GM21367 (cell line): ENCODE measurements around the gene GRK5.

Experiments
- ATAC-seq: cut with Tn5 transposase; IDR thresholded peaks from one replicate; pipeline ENCODE4 v1.9.1; 2021; ENCODE audit not compliant: unreplicated experiment

Gene GRK5

DNA sequence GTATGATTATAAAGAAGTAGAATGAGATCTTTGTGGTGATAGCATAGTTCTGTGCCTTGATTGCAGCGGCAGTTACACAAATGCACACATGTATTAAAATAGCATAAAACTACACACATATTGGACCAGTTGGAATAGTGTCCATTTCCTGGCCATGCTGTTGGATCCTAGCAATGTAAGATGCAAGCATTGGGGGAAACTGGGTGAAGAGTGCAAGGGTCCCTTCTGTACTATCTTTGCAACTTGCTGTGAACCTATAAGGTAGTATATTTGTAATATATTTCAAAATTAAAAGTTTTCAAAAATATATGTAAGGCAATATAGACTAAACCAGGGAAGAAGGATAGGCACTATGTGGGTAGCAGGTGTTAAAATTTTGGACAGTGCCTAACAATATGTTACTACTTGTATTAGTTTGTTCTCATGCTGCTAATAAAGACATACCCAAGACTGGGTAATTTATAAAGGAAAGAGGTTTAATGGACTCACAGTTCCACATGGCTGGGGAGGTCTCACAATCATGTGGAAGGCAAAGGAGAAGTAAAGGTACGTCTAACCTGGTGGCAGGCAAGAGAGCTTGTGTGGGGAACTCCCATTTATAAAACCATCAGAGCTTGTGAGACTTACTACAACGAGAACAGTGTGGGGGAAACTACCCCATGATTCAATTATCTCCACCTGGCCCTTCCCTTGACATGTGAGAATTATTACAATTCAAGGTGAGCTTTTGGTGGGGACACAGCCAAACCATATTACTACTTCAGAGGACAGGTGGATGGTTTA lies 263.7 kb downstream of the GRK5 start:
- no peak for ATAC-seq

DNA sequence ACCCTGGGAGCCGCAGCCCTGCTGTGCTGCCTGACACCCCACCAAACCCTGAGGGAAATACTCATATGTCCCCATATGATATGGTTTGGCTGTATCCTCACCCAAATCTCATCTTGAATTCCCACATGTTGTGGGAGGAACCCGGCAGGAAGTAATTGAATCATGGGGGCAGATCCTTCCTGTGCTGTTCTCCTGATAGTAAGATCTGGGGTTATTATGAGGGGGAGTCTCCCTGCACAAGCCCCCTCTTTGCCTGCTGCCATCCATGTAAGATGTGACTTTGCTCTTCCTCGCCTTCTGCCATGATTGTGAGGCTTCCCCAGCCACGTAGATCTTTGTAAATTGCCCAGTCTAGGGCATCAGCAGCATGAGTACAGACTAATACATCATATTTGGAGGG lies 266.4 kb downstream of the GRK5 start:
- no peak for ATAC-seq

DNA sequence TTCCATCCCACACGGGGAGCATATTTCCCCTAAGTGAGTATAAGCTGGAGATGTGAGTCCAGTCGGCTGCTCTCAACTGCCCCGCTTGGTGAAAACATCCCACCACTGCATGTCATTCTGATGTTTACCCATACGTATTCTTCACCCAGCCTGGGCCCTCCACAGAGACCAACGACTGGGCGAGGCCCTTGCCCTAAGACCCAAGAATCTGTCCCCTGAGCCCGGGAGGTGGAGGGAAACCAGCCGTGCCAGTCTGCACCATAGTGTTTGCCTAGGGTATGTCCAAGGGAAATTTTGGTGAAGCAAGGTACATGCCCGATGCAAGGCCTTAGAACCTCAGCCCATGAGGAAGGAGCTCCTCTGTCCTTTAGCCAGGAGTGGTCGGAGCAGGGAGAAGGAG lies 267.2 kb downstream of the GRK5 start:
- no peak for ATAC-seq

DNA sequence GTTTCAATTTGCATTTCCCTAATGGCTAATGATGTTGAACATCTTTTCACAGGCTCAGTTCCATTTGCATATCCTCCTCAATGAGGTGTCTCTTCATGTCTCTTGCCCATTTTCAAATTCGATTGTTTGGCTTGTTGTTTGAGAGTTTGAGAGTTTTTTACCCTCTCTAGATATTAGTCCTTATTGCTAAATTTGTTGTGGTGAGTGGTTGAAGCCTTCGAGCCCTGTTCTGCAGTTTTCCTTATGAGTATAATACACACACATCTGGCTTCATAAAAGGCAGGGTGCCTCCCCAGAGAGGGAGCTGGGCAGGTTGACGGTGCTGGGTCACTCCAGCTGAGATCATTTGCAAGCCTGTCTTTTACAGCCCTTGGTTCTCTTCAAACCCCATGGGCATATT lies 270.1 kb downstream of the GRK5 start:
- peak; percentile 45 for ATAC-seq

DNA sequence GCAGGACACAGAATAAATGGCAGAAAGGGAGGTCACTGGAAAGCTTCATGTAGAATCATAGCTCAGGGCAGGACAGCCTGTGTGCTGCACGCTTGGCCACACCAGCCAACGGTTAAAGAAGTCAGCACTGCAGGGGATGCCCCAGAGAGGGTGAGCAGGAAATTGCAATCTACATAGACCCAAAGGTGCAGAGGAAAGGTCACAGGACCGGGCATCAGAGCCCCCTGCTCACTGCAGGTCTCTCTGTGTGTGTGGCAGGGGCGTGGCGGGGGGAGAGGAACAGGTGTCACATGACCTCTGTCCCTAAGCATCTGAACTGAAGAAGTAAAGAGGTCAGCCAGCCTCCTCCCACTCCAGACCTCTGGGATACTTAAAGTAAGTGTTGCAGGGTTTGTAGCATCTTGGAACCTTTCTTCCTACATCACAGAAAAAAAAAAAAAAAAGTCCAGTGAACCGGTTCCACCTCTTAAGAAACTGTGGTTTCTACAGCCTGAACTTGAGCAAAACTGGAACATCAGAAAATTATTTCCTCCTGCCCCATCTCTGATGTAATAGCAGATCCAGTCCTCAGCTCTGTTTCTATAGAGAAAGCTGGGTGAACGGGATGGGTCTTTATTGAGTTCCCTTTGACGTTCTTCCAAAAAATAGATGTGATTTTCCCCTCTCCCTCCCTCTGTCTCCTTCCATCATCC lies 270.9 kb downstream of the GRK5 start:
- peak; percentile 87 for ATAC-seq

DNA sequence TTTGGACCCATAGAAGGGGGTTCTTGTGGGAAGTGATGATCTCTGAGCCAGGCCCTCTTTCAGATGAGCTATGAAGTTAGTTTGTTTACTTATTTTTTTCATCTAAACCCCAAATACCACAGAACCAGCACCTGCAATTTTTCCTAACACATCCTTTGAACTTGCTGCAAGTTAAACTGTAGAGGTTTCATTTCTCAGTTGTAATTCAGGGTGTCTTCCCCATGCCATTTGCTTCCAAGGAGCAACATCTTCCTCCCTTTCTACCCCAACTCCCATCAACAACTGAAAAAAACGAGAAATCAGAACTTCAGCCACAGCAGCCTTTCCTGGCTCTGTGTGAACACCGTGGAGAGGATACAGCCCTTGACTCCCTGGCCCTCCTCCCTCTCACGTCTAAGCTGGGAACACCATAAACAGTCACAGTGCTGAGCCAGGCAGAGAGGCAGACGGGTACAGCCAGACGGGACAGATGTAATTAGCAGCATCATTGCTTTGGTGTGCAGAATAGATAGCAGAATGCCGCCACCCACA lies 271.5 kb downstream of the GRK5 start:
- ATAC-seq = no peak

DNA sequence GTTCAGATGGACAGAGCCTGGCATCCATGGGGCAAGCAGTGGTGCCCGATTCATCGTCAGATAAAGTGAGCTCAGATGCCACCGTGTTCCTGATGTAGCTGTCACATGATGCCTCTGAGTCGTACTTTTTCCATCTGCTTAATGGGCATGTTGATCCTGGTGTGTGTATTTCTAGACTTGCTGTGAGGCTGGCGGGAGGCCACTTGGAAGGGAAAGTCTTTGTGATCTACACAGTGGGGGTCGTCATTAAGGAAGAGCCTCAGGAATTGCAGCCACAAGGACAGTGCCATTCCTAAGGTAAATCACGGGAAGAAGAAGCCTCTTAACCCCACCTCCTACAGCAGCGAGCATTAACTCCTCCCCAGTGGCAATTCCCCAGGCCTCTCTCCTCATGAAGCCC lies 272.2 kb downstream of the GRK5 start:
- ATAC-seq = no peak

DNA sequence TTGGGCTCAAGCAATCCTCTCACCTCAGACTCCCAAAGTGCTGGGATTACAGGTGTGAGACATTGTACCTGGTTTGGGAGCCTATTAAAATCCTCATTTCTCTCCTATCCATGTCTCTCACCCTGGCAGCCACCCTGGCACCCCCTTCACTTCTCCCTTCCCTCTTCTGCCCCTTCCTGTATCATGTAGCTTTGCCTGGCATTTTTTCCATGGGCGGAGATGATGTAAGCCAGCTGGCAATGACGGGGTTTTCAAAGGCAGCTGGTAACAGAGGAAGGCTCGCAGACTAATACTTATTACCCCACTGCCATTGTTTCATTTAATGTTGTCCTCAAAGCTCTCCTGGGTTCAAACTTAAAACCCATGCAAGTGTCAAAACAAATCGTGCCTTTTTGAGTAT lies 273.3 kb downstream of the GRK5 start:
- ATAC-seq = no peak

DNA sequence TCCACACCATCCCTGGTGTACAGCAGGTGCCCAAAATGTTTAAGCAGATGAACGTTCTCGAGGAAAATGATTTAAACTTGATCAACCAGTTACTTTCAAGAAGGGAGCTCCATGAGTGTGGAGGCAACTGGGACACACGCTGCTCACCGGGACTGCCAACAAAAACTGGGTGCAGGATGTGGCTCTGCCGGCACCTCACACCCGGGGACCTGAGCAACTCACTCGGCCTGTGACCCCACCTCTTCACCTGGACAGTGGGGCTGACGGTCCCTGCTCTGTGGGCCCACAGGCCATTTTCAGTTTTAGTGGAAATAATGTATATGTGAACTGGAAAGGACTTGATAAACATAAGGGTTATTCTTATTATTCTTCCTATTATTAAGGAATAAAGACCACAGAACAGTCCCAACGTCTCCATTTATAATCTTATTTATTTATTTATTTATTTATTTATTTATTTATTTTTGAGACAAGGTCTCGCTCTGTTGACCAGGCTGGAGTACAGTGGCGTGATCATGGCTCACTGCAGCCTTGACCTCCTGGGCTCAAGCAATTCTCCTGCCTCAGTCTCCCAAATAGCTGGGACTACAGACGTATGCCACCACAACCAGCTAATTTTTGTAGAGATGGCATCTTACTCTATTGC lies 274.5 kb downstream of the GRK5 start:
- no peak for ATAC-seq

DNA sequence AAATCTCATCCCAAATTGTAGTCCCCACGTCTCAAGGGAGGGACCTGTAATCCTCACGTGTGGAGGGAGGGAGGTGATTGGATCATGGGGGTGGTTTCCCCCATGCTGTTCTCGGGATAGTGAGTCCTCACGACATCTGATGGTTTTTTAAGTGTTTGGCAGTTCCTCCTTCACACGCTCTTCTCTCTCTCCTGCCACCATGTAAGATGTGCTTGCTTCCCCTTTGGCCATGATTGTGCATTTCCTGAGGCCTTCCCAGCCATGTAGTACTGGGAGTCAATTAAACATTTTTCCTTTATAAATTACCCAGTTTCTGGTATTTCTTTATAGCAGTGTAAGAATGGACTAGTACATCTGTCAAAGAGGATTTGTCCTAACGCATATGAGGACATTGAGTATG lies 275.6 kb downstream of the GRK5 start:
- no peak for ATAC-seq

DNA sequence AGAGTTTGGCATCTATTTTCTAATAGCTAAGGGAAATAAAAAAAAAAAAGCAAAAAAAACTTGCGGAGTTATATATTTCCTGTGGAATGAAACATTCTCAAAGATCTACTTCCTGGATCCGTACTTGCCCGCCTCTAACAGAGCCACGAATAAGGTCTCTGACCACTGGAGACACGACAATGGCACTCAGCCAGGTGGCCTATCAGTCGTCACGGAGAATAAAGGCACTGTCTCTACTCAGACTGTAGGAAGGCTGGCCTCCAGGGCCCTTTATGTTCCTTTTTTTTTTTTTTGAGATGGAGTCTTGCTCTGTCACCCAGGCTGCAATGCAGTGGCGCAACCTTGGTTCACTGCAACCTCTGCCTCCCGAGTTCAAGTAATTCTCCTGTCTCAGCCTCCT lies 276.5 kb downstream of the GRK5 start:
- ATAC-seq = no peak

DNA sequence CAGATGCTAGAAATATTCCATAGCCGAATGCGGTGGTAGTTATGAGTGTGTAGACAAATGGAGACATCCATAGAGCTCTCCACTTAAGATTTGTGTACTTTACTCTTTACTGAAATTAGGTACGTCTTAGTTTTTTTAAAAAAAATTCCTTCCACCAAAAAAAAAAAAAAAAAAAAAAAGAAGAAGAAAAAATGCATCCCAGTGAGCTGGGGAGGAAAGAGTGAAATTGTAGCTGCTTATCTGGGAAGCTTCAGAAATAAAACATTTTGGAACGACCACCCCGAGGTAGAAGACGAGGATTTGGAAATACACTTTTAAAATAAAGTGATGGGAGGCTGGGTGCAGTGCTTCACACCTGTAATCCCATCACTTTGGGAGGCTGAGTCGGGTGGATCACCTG lies 281.3 kb downstream of the GRK5 start:
- no peak for ATAC-seq

DNA sequence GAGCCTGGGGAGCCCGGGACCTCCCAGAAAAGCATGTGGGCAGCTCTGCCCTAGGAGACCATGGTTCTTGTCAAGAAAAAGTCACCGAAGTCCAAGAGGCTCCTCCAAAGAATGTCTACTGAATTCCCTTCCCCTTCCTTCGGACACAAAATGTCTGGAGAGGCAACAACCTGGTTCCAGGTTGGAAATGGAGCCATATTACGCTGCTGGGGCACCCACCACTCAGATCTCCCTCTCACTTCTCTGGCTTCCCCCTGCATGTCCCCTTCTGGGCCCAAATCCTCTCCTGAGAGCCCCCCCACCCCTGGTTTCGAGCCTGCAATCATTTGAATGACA lies 282.6 kb downstream of the GRK5 start:
- ATAC-seq = no peak

DNA sequence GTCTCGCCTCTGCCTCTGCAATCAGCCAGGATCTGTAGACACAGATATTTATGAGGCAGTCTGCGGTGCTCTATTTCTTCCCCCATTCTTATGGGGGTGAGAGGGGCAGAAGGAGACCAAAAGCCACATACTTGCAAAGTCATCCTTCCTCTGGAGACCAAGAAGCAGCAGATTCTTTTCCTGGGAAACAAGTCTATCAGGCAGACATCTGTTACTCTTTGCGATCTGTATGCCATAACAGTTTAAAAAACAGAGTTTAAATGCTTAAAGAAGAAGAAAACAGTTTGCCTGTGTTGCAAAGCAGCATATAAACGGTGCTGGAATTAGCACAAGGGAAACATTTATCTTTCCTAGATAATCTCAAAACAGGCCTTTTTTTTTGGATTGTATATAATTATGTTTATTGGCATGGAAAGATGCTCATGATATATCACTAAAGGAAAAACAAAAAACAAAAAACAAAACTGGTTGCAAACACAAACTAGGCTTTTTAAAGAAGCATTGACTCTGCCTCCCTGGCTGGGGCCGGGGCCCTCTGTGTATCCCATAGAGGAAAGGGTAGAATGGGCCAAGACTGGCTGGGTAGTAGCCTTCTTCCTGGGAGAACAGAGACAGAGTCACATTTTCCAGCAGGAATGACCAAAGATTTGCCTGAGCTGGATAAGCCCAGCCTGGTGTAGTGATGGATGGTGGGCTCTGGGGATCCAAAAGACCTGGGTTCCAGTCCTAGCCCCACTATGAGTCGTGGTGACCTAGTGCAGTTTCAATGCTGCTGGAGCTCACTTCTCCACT lies 284.8 kb downstream of the GRK5 start:
- ATAC-seq = no peak

DNA sequence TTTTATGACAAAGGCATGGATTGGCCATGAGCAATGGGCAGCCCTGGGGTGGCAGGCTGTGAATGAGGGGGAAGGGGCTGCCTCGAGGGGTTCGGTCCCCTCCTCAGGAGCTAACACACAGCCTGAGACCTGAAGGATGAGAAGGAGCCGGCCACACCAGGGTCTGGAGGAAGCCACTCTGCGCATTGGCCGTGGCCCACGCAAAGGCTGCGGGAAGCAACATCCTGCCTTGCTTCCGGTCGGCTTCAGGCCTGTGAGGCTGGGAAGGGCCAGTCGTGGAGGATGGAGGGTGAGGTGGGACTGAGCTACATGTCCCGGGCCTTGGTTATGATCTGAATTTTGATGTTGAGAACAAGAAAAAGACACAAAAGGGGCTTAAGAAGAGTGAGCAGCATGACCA lies 285.8 kb downstream of the GRK5 start:
- ATAC-seq = no peak

DNA sequence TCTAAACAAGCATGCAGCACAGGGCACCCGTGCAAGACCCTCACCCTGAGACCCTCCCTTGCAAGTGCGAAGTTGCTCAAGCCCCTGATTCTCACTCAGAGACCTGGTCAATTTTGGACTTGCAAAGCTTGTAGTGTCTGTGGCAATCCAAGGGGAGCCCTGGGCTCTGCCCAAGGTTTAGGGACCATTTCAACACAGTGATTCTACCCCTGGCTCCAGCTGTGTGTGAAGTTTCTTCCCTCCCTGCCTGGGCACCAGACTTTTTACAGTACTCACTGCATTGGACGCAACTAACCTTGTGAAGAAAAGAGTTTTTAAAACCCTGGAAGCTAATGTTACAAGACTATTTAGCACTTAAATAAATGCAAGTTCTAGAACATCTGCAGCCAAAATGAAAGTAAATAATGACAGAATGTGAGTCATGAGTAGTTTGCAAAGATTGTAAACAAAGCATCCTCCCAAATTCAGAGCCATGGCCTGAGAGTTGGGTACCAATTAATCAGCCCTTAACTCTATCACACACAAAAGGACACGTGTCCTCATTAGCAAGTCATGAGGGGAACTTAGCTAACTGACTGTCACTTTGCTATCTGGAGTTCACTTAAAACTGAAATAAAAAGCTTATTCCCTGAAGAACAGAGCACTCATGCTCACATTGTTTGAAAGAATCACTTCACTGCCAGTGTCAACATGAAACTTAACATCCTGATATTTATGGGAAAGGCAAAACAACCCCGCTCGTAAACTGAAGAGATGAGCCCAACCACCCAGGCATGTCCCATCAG lies 287.1 kb downstream of the GRK5 start:
- ATAC-seq = no peak

DNA sequence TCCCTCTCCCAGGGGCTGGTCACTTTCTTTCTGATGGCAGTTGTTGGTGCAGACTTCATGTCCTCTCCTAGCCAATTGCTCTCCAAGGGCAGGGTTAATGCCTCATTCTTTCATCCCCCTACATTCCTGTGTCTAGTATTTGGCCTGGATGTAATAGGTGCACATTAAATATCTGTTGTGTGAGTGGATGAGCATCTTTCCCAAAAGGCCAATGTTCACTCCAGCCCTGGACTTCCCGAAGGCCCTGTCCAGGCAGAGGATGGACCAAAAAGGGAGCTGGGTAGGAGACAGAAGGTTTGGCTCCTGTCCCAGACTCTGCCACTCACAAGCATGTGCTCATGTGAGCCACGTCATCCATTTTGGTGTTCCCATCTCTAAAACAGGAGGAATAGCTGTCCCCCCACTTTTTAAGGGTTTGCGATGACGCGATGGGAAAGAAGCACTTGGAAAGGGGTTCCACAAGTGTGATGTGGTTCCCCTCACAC lies 287.7 kb downstream of the GRK5 start:
- no peak for ATAC-seq

DNA sequence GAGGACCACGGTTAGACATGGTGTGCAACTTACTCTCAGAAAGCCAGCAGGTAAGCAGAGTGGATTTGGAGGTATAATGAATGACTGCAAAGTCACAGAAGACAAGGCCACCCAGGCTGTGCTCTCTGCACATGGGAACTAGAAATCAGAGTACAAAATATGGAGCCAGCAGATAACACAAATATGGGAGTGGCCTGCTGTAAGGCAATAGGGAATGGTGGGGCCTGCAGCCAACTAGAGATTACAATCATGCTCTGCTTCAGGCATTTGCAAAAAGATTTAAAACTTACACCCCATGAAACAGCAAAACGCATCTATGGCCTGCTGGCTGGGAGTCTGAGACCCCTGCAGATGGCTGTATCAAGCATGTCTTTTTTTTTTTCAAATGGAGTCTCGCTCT lies 288.2 kb downstream of the GRK5 start:
- ATAC-seq = no peak

DNA sequence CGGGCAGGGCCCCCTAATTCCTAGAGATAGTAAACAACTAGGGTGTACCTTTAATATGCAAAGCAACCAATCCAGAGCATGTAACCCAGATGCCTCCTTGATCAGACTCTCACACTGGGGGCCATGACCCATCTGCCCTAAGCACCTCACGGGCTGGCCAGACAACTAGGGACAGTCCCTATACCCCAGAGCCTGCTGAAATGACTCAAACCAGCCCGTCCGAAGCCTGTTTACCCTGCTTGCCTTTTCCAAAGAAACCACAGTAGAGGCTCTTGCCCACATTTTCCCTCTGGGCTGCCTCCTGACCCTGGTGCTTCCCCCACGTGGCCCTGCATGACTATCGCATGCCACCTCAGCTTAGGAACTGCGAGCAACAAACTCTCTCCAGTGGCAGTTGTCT lies 288.9 kb downstream of the GRK5 start:
- ATAC-seq = peak; percentile 82

DNA sequence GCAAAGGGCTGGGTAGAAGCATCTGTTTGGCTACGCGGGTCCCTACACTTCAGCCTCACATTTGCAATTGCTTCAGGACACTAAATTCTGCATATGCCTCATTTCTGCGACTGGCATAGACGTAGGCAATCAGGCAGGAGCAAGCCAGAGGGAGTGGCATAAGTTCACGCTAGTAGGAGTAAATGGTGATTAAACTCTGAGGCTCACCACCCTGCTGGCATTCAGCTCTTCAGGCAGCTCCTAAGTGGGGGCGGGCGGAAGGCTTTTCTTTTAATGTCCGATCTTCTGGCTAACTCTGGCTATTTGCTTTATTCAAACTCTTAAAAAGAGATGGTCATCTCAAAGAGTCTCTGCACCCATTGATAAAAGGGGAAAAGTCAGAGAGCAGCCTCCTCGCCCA lies 289.9 kb downstream of the GRK5 start:
- no peak for ATAC-seq
